Esophagus squamous epithelium (tissue), 4 donors: ENCODE data around the gene LGI4.

Source experiments
- POLR2A ChIP-seq, 4 donors: fragments of 450-650 bp; IDR thresholded peaks; one replicate each; pipeline ENCODE4 v1.6.1; 2017; ENCODE audit warnings: antibody characterized with exemption in 4 of 4, mild to moderate bottlenecking in 4 of 4, moderate library complexity in 3 of 4
- TF ChIP-seq, protein P1 (sequence below), 6 experiments: fragments of 450-650 bp in 4 of 6; fragments of 200-600 bp in 2 of 6; sonication (generic) in 2 of 6; IDR thresholded peaks; one replicate each; pipeline ENCODE4 v1.5.1; 2016 to 2019; ENCODE audit warnings: antibody characterized with exemption in 6 of 6, mild to moderate bottlenecking in 4 of 6, moderate library complexity in 4 of 6

DNA sequence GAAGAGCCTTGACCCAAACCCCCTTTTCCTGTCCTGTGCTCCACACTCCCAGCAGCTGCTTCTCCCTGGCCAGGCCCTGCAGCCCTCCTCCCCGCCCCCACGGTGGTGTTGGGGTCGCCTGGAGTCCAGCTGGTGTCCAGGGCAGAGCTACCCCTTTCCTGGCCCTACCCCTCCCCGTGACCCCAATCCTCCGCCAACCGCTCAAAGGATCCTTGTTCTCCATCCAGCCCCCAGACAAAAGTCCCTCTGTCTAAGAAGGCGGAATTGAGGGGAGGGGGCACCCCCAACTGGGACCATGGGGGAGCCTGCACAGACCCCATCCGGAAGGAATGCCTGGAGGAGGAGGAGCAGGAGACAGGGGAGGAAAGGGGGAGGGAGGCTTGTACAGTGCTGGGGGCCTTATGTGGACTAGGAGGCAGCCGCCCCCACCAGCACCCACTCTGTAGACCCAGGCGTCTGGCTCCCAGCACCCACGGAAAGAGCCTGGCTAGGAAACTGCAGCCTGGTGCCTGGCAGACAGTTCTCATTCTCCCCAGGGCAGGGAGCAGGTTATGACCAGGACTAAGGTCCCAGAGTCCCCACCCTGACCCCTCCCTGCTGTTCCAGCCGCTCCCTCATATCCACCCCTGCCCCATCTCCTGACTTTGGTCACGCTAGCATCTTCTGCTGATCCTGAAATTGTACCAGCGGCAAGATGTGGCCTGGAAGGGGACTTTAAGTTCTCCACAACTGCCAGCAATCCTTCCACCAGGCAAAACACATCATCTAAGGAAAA, 19.5 kb downstream of the LGI4 start, which contains the start of gene FXYD3:
- TF ChIP-seq, protein P1, sequence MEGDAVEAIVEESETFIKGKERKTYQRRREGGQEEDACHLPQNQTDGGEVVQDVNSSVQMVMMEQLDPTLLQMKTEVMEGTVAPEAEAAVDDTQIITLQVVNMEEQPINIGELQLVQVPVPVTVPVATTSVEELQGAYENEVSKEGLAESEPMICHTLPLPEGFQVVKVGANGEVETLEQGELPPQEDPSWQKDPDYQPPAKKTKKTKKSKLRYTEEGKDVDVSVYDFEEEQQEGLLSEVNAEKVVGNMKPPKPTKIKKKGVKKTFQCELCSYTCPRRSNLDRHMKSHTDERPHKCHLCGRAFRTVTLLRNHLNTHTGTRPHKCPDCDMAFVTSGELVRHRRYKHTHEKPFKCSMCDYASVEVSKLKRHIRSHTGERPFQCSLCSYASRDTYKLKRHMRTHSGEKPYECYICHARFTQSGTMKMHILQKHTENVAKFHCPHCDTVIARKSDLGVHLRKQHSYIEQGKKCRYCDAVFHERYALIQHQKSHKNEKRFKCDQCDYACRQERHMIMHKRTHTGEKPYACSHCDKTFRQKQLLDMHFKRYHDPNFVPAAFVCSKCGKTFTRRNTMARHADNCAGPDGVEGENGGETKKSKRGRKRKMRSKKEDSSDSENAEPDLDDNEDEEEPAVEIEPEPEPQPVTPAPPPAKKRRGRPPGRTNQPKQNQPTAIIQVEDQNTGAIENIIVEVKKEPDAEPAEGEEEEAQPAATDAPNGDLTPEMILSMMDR (IDR thresholded peaks at IDR 0.05) = no peak
- TF ChIP-seq POLR2A (IDR thresholded peaks at IDR 0.05) = peak in 1 of 4 donors; percentile 35
